Adrenal gland (tissue), 5 donors: ENCODE measurements around the gene CHRD.

ENCODE experiments used
- CTCF ChIP-seq, 6 experiments: fragments of 450-650 bp in 4 of 6; fragments of 200-600 bp in 2 of 6; sonication (generic) in 1 of 6; IDR thresholded peaks; 1 replicate in 5 of 6; 2 replicates in 1 of 6; pipeline versions ENCODE4 v1.5.1 to v1.8.0; 2016 to 2021; ENCODE audit warnings: antibody characterized with exemption in 6 of 6, mild to moderate bottlenecking in 2 of 6, moderate library complexity in 1 of 6
- POLR2A ChIP-seq, 2 donors: fragments of 450-650 bp; IDR thresholded peaks; one replicate each; pipeline ENCODE4 v1.6.1; 2017; ENCODE audit warnings: antibody characterized with exemption in 2 of 2, mild to moderate bottlenecking in 2 of 2, moderate library complexity in 1 of 2
- donor health status: DM: no; HTN: no; CAD: no.

GRCh38 chr3:184349563-184350470, 30.0 kb upstream of the CHRD start:
- TF ChIP-seq POLR2A (IDR thresholded peaks at IDR 0.05) (no peak), CTCF (IDR thresholded peaks at IDR 0.05) (no peak)
